ENCODE measurements around the gene CTTNBP2. TPM values are rescaled to one million over a fixed set of nuclear protein-coding genes. Genes with fewer than 3 reads are reported as not detected.
A peak's percentile ranks its signal among the peaks of the same experiment; 100 is the strongest.

The CTTNBP2 gene
- total RNA-seq, 4 donors from 2014 or later, result 3.1 to 31.4 (median 4.8) TPM

DNA sequence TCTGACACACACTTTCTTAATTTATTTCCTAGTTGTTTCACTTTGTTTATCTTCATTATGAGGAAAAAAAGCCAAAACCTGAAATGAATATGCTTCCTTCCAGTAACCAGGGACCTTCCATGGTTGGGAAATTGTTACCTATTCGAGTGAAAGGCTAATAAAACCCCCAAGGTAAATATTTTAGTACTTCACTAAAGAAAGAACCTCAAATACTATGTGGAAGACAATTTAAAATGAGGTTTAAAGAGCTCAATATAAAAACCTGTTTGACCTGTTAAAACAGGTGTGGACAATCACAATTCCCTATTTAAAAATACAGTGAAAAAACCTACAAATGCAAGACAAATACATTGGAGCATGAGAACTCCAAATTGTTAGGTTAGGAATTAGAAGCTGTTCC lies 200.8 kb downstream of the CTTNBP2 start:
- H3K27me3 ChIP-seq, result no peaks in the 10 kb centered on the region
- no peaks in the 10 kb centered on the region for H3K36me3 ChIP-seq
- no peaks in the 10 kb centered on the region for H3K4me1 ChIP-seq
- TF ChIP-seq, protein P1, sequence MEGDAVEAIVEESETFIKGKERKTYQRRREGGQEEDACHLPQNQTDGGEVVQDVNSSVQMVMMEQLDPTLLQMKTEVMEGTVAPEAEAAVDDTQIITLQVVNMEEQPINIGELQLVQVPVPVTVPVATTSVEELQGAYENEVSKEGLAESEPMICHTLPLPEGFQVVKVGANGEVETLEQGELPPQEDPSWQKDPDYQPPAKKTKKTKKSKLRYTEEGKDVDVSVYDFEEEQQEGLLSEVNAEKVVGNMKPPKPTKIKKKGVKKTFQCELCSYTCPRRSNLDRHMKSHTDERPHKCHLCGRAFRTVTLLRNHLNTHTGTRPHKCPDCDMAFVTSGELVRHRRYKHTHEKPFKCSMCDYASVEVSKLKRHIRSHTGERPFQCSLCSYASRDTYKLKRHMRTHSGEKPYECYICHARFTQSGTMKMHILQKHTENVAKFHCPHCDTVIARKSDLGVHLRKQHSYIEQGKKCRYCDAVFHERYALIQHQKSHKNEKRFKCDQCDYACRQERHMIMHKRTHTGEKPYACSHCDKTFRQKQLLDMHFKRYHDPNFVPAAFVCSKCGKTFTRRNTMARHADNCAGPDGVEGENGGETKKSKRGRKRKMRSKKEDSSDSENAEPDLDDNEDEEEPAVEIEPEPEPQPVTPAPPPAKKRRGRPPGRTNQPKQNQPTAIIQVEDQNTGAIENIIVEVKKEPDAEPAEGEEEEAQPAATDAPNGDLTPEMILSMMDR (IDR thresholded peaks at IDR 0.05), result no peak
- H3K9me3 ChIP-seq, result no peaks in the 10 kb centered on the region
- no peak for DNase-seq
- H3K4me3 ChIP-seq, result no peak overlapping the region
- H3K27ac ChIP-seq, result peak overlapping the region in 1 of 4 donors; percentile 75

DNA sequence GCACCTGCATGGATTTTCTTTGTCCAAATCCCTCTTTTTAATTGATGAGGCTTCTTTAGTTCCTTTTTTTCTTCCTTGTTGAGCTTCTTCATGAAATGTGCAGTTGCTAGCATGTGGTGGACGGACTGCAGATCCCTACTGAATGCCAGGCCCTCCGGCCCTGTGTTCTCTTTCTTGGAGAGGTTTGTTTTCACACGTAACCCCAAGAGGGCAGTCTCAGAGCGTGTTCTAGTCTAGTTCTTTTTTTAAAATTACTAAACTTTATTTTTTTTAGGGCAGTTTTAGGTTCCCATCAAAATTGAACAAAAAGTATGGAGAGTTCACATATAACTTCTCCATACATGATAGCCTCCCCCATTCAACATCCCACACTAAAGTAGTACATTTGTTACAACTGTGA lies 203.4 kb downstream of the CTTNBP2 start:
- no peak for DNase-seq

DNA sequence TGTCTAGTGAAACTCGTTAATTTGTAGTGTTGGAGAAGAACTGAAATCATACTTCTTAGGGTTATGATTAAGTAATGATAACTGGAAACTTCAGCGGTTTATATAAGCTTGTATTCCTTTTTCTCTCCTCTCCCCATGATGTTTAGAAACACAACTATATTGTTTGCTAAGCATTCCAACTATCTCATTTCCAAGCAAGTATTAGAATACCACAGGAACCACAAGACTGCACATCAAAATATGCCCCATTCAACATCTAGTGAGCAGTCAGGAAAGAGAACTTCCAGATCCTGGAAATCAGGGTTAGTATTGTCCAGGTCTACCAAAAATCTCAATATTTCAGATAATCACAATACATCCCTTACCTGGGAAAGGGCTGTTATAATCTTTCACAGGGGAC lies 205.8 kb downstream of the CTTNBP2 start:
- DNase-seq, result no peak
- Histone ChIP-seq H3K27me3 (no peaks in the 10 kb centered on the region), H3K4me3 (no peak overlapping the region), H3K27ac (no peak overlapping the region), H3K4me1 (no peaks in the 10 kb centered on the region), H3K36me3 (no peaks in the 10 kb centered on the region), H3K9me3 (no peaks in the 10 kb centered on the region)
- TF ChIP-seq, protein P1 (IDR thresholded peaks at IDR 0.05), result no peak
- no peak for TF ChIP-seq POLR2A (IDR thresholded peaks at IDR 0.05)

More for the DNA sequence above, 203.4 kb downstream of the CTTNBP2 start:
- Histone ChIP-seq H3K9me3 (no peaks in the 10 kb centered on the region), H3K36me3 (no peaks in the 10 kb centered on the region), H3K4me3 (no peak overlapping the region), H3K27me3 (no peaks in the 10 kb centered on the region), H3K27ac (no peak overlapping the region), H3K4me1 (no peaks in the 10 kb centered on the region)
- no peak for TF ChIP-seq POLR2A (IDR thresholded peaks at IDR 0.05)
- TF ChIP-seq, protein P1 (IDR thresholded peaks at IDR 0.05), result no peak

DNA sequence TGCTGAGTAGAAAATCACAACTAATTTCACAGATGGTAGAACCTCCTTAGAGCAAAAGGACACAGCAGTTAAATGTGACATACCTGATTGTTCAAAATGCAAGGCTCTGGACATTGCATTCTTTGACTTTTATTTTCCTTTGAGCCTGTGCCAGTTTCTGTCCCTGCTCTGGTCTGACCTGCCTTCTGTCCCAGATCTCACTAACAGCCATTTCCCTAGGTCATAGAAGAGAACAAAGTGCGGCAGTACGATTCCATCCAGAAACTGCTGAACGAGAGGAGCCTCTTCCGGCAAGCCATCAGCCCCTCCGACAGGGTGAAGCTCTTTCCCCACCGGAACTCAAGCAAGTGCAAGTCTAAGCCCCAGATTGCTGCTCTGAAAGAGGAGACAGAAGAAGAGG lies 206.6 kb downstream of the CTTNBP2 start:
- H3K4me3 ChIP-seq, result no peak overlapping the region
- no peak overlapping the region for H3K27ac ChIP-seq
- H3K27me3 ChIP-seq, result no peaks in the 10 kb centered on the region
- H3K9me3 ChIP-seq, result no peaks in the 10 kb centered on the region
- DNase-seq, result no peak
- no peaks in the 10 kb centered on the region for H3K36me3 ChIP-seq
- TF ChIP-seq, protein P1 (IDR thresholded peaks at IDR 0.05), result no peak
- no peak for TF ChIP-seq POLR2A (IDR thresholded peaks at IDR 0.05)
- H3K4me1 ChIP-seq, result no peaks in the 10 kb centered on the region

DNA sequence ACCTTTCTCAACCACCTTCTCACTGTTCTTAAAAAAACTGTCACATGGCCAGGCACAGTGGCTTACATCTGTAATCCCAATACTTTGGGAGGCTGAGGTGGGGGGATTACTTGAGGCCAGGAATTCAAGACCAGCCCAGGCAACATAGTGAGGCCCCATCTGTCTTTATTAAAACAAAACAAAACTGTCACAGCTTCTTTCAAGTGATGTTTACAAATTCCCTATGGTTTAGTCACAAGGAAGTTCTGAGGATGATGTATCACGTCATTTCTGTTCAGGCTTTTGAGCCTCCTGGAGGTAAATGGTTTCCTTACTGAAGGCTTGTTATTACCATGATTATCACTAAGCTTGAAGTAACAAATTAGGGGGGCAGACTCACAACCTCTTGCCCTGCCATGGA lies 207.2 kb downstream of the CTTNBP2 start:
- TF ChIP-seq, protein P1 (IDR thresholded peaks at IDR 0.05), result no peak
- TF ChIP-seq POLR2A (IDR thresholded peaks at IDR 0.05), result no peak
- Histone ChIP-seq H3K4me1 (no peaks in the 10 kb centered on the region), H3K9me3 (no peaks in the 10 kb centered on the region), H3K36me3 (no peaks in the 10 kb centered on the region), H3K27me3 (no peaks in the 10 kb centered on the region), H3K27ac (no peak overlapping the region), H3K4me3 (no peak overlapping the region)
- no peak for DNase-seq

DNA sequence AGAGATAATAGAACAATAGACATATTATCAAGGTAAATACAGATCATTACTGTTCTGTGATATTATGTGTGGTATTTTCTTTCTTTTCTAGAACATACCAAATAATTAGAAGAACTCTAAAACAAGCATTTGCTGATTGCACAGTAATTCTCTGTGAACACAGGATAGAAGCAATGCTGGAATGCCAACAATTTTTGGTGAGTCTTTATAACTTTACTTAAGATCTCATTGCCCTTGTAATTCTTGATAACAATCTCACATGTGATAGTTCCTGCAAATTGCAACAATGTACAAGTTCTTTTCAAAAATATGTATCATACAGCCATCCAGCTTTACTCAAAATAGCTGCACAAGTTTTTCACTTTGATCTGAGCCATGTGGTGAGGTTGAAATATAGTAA lies 207.9 kb downstream of the CTTNBP2 start:
- TF ChIP-seq, protein P1 (IDR thresholded peaks at IDR 0.05), result no peak
- no peak for TF ChIP-seq POLR2A (IDR thresholded peaks at IDR 0.05)
- Histone ChIP-seq H3K4me1 (no peaks in the 10 kb centered on the region), H3K36me3 (no peaks in the 10 kb centered on the region), H3K4me3 (no peak overlapping the region), H3K27me3 (no peaks in the 10 kb centered on the region), H3K27ac (no peak overlapping the region), H3K9me3 (no peaks in the 10 kb centered on the region)
- DNase-seq, result no peak
